H1 (cell line): ENCODE measurements around the gene CAMTA1.

Source experiments
- CREB1 ChIP-seq: IDR thresholded peaks from 2 replicates; pipeline ENCODE4 v1.6.1; 2012; ENCODE audit warnings: inconsistent platforms
- EGR1 ChIP-seq: IDR thresholded peaks from 2 replicates; pipeline ENCODE4 v1.6.1; 2011; ENCODE audit warnings: low read depth, low read length, borderline replicate concordance
- EP300 ChIP-seq, 2 experiments: IDR thresholded peaks; 1 replicate in 1 of 2; 2 replicates in 1 of 2; pipeline ENCODE4 v1.6.1; 2011 to 2012; ENCODE audit warnings: low read depth in 2 of 2, low read length in 2 of 2, mild to moderate bottlenecking in 2 of 2, borderline replicate concordance in 1 of 2, inconsistent platforms in 1 of 2, moderate library complexity in 1 of 2
- SP1 ChIP-seq: IDR thresholded peaks from 2 replicates; pipeline ENCODE4 v1.6.1; 2011; ENCODE audit warnings: low read depth, low read length
- TF ChIP-seq, protein P1 (sequence below): IDR thresholded peaks from 2 replicates; pipeline ENCODE4 v1.6.1; 2011; ENCODE audit warnings: low read length, improper control_type of control experiment
- TF ChIP-seq, protein P2 (sequence below), 3 experiments: IDR thresholded peaks; 1 replicate in 2 of 3; 2 replicates in 1 of 3; pipeline versions ENCODE4 v1.5.1 to v1.6.1; 2011; ENCODE audit warnings: low read length in 3 of 3, mild to moderate bottlenecking in 3 of 3, inconsistent platforms in 2 of 3, low read depth in 1 of 3, moderate library complexity in 1 of 3; ENCODE audit not compliant: insufficient read depth in 1 of 3; ENCODE audit errors: control extremely low read depth in 1 of 3

DNA sequence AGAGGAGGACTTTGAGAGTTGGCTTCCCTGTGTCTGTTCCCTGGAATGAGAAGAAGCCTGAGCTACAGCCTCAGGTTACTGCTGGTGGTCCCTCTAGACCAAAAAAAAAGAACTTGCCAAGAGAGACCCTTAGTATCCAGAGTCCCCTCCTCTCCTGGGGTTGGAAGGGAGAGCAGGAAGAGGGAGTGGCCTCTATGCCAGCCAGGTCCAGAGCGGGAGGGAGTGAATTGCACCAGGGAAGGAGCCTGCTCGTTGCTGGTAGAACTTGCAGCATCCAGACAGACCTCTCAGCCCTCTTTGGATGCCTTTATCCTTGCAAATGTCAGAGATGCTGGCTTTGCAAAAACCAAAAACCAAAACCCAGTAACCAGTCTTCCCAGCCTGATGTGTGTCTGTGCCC, 494.5 kb downstream of the CAMTA1 start:
- TF ChIP-seq, protein P1, sequence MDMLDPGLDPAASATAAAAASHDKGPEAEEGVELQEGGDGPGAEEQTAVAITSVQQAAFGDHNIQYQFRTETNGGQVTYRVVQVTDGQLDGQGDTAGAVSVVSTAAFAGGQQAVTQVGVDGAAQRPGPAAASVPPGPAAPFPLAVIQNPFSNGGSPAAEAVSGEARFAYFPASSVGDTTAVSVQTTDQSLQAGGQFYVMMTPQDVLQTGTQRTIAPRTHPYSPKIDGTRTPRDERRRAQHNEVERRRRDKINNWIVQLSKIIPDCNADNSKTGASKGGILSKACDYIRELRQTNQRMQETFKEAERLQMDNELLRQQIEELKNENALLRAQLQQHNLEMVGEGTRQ = no peak
- TF ChIP-seq, protein P2, sequence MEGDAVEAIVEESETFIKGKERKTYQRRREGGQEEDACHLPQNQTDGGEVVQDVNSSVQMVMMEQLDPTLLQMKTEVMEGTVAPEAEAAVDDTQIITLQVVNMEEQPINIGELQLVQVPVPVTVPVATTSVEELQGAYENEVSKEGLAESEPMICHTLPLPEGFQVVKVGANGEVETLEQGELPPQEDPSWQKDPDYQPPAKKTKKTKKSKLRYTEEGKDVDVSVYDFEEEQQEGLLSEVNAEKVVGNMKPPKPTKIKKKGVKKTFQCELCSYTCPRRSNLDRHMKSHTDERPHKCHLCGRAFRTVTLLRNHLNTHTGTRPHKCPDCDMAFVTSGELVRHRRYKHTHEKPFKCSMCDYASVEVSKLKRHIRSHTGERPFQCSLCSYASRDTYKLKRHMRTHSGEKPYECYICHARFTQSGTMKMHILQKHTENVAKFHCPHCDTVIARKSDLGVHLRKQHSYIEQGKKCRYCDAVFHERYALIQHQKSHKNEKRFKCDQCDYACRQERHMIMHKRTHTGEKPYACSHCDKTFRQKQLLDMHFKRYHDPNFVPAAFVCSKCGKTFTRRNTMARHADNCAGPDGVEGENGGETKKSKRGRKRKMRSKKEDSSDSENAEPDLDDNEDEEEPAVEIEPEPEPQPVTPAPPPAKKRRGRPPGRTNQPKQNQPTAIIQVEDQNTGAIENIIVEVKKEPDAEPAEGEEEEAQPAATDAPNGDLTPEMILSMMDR (IDR thresholded peaks at IDR 0.05; ENCODE audit: control extremely low read depth in 1 of 3, insufficient read depth in 1 of 3, low read depth in 1 of 3, low read length in 3 of 3) = no peak
- TF ChIP-seq EP300 (IDR thresholded peaks at IDR 0.05; ENCODE audit: borderline replicate concordance in 1 of 2, low read depth in 2 of 2, low read length in 2 of 2) (no peak), EGR1 (no peak), SP1 (no peak), CREB1 (no peak)
